ENCODE results near the gene MAG. TPM values are rescaled to one million over a fixed set of nuclear protein-coding genes. Genes with fewer than 3 reads are reported as not detected.

Gene MAG
- total and polyA plus RNA-seq, 2 of the 8 experiments (the other 6 are each of a cell fraction or from before 2014, with no cell fraction given): 0.20 to 1.3 TPM

- Histone ChIP-seq H4K91ac (replicated peaks; ENCODE audit: insufficient read length, low read length) (no peak overlapping the region), H3K9me3 (ENCODE audit: insufficient read depth in 2 of 2, low read depth in 1 of 2, low read length in 1 of 2) (no peaks in the 10 kb centered on the region), H4K20me1 (replicated peaks in 1 of 2; ENCODE audit: control insufficient read depth in 1 of 2, insufficient read depth in 2 of 2, low read length in 2 of 2) (no peaks in the 10 kb centered on the region), H2BK5ac (ENCODE audit: low read depth, low read length) (no peak overlapping the region), H3K27me3 (replicated peaks in 1 of 4; ENCODE audit: control insufficient read depth in 3 of 4, extremely low read depth in 1 of 4, insufficient read depth in 3 of 4, low read length in 3 of 4) (no peaks in the 10 kb centered on the region), H3K56ac (replicated peaks; ENCODE audit: insufficient read length, low read depth, low read length) (no peak overlapping the region), H2AK5ac (ENCODE audit: low read depth, low read length) (no peak overlapping the region), H3K79me2 (ENCODE audit: control insufficient read depth in 1 of 2, insufficient read depth in 2 of 2, low read length in 2 of 2) (no peaks in the 10 kb centered on the region), H3K4me1 (replicated peaks in 1 of 4; ENCODE audit: control insufficient read depth in 3 of 4, insufficient read depth in 4 of 4, low read length in 3 of 4) (no peaks in the 10 kb centered on the region; a peak in 1 of 7 replicates), H2BK12ac (ENCODE audit: low read depth, low read length) (no peak overlapping the region), H3K4me2 (ENCODE audit: insufficient read depth in 1 of 2, low read depth in 2 of 2, low read length in 2 of 2) (no peak overlapping the region), H2BK120ac (replicated peaks; ENCODE audit: low read depth, low read length) (no peak overlapping the region), H3K4me3 (ENCODE audit: extremely low read depth in 1 of 4, insufficient read depth in 2 of 4, low read depth in 3 of 4, low read length in 4 of 4) (no peak overlapping the region), H4K8ac (ENCODE audit: extremely low read depth, insufficient read depth, low read length) (no peak overlapping the region), H3K36me3 (ENCODE audit: control insufficient read depth in 2 of 4, insufficient read depth in 4 of 4, low read length in 3 of 4) (no peaks in the 10 kb centered on the region), H2AFZ (ENCODE audit: low read length) (no peak overlapping the region), H3K18ac (ENCODE audit: extremely low read depth, low read length) (no peak overlapping the region), H3K27ac (ENCODE audit: low read depth, low read length) (no peak overlapping the region), H3K23ac (ENCODE audit: insufficient read length) (no peak overlapping the region), H3K14ac (ENCODE audit: insufficient read length) (no peak overlapping the region), H3K23me2 (ENCODE audit: low read depth, low read length) (no peaks in the 10 kb centered on the region), H4K5ac (ENCODE audit: insufficient read length, low read depth, low read length) (no peak overlapping the region), H2BK20ac (ENCODE audit: low read length) (no peak overlapping the region), H3K79me1 (ENCODE audit: low read depth, low read length) (no peaks in the 10 kb centered on the region), H2BK15ac (ENCODE audit: low read length) (no peak overlapping the region), H3K4ac (replicated peaks; ENCODE audit: insufficient read length, low read depth, low read length) (no peak overlapping the region), H3K9ac (replicated peaks in 1 of 4; ENCODE audit: extremely low read depth in 1 of 4, low read depth in 3 of 4, low read length in 3 of 4) (no peak overlapping the region)
- TF ChIP-seq POLR2A (IDR thresholded peaks at IDR 0.05; ENCODE audit: control extremely low read depth in 1 of 2, low read depth in 2 of 2, low read length in 2 of 2) (no peak), NANOG (IDR thresholded peaks at IDR 0.05; ENCODE audit: insufficient read depth, low read depth, low read length, poor library complexity, severe bottlenecking) (no peak), RXRA (IDR thresholded peaks at IDR 0.05; ENCODE audit: insufficient read depth, low read depth, low read length) (no peak), HDAC2 (IDR thresholded peaks at IDR 0.05; ENCODE audit: borderline replicate concordance in 1 of 2, low read depth in 2 of 2, low read length in 2 of 2) (no peak)
- TF ChIP-seq, protein P1, sequence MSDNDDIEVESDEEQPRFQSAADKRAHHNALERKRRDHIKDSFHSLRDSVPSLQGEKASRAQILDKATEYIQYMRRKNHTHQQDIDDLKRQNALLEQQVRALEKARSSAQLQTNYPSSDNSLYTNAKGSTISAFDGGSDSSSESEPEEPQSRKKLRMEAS (IDR thresholded peaks at IDR 0.05): no peak
- 78% methylated on average over 12 of the region's 12 CpGs; no CpG with 5 or more reads in 1 of the 2 experiments for WGBS, 2 experiments (ENCODE audit: extremely low coverage in 1 of 2, insufficient coverage in 1 of 2, insufficient read length in 1 of 2, insufficient replicate concordance in 2 of 2, low coverage in 1 of 2, low lambda C conversion rate in 2 of 2, missing lambda C conversion rate in 1 of 2)
- no peak for DNase-seq (ENCODE audit: low read depth in 1 of 2, low spot score in 2 of 2)
- POLR2A ChIA-PET (ENCODE audit: partially characterized antibody): interaction anchor here (1.4 kb wide), 1 partner anchor 11 kb away, joined by 4 read pairs; no protein-coding TSS in a partner anchor
- no peak for FAIRE-seq
- CTCF ChIA-PET (ENCODE audit: partially characterized antibody): interaction anchor here (0.8 to 2.2 kb wide), 9 partner anchors 14 to 289 kb away, joined by 3 to 7 read pairs (median 4); partner anchors contain the start of gene FFAR3
Observed at GRCh38 chr19:35332817-35333216, 40.9 kb downstream of the MAG start.

Measured in H1 (cell line).